Medulla oblongata (tissue), 1 donor: ENCODE measurements around the gene KISS1R.
"Not testable (repeated sequence)": the region's sequence is repeated elsewhere in the genome, so short reads cannot be mapped to it uniquely, and the experiment has no call there.

ENCODE experiments used
- DNase-seq: peaks from one replicate; pipeline ENCODE4 v3.0.0-alpha.2; 2015; ENCODE audit errors: extremely low spot score

KISS1R gene

DNA sequence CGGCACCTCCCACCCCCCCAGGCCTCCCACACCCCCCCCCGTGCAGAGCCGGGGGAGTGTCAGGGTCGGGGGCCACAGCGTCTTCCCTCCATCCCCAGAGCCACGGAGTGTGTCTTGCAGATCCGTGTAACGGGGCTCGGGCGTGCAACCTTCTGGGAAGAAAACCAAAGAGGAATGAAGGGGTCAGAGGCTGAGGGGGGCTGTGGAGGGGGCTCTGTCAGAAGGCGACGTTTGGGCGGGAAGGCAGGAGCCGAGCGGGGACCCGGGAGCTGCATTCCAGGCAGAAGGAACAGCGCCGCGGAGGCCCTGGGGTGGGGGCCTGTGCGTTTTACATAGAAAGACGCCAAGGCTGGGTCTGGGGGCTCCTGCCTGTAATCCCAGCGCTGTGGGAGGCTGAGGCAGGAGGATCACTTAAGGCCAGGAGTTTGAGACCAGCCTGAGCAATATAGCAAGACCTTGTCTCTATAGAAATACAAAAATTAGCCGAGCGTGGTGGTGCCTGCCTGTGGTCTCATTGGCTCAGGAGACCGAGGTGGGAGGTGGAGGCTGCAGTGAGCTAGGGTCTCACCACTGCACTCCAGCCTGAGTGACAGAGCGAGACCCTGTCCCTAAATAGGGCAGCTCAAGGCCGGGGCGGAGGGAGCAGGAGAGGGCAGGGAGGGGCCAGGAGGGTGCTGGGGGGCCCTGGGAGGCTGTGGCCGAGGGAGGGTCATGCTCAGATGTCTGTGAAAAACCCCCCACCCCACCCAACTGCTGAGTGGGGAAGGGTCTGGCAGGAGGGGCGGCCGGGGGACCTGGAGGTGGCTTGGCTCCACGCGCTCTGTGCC lies 36.5 kb downstream of the KISS1R start:
- no peak for DNase-seq

DNA sequence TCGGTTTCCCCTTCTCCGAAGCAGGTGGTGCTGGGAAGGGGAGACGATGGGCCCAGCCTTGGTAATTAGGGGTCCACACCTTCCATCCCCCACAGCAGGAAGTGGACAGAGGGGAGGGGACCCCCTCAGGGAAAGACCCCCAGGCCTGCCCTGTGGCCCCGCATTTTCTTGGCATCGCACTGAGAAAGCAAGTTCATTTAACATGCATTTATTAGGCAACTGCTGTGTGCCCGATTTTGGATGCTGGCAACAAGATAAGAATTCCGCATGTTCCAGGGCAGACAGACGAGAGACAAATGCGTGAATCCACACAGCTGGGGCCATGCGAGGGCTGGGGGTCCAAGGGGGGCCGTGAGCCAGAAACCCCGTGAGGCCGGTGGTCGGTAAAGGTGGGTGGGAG lies 37.1 kb downstream of the KISS1R start:
- no peak for DNase-seq

DNA sequence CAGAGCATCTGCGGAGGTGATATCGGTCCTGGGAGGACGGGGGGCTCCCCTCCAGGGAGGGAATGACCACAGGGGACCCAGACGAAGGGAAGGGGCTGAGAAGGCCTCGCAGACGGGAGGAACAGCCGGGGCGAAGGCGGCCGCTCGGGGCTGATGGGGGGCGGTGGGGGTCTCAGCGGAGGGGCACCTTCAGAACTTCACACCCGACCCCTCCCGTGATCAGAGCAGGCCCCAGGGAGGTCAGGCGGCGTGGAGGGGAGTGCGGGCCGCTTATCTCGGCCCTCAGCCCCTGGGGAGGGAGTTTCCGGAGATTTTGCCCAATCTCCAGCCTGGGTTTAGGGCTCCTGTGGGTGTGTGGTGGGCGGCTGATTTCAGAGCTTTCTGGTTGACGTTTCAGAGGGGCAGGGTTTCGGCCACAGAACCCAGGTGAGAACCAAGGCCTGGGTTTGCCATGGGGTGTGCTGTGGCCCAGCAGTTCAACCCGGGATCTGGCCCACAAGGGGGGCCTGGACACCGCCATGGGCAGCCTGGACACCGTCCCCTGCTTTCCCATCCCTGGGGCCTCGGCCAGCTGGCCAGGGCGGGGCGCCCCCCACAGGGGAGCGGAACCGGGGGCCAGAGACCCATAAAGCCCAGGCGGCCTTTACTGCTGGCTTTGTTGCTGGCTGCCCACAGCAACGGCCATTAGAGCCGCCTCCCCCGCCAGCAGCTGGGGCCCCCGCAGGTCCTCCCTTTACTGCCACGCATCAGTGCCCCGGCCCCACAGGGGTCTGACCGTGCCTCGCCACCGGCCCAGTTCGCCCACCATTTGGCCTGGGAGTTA lies 37.8 kb downstream of the KISS1R start:
- DNase-seq, result no peak

DNA sequence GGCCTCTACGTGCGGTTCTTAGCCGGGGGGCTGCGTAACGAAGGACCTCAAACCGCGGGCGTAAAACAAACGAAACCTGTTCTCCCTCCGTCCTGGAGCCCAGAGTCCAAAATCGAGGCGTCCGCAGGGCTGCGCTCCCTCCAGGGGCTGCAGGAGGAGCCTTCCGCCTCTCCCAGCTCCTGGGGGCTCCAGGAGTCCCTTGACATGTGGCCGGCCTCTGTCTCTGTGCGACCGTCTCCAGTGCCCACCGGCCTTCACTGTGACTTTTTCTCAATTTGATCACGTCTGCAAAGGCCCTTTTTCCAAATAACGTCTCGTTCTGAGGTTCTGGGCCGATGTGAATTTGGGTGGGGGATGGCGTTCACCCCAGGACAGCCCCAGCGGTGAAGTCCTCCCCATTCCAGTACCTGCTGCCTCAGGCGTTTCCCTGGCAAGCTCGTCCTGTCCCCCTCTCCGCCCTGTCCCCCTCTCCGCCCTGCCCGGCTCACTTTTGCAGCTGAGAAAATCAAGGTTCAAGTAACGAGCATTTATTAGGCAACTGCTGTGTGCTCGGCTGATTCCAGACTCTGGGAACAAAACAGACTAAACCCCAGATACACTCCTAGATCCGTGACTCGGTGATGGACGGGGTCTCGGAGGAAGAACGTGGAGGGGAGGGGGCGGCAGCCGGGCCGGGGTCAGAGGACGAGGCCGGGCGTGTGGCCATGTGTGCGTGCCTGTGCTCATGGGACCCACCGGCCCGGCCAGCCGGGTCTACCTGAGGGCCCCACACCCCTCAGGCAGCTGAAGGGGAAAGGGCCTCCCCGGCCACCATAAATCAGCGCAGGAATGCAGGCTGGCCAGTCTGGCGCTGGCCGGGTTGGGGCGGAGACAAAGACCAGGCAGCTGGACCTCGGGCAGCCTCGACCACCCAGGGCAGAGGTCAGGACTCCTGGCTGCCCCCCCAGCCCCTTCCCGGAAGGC lies 39.0 kb downstream of the KISS1R start:
- no peak for DNase-seq

DNA sequence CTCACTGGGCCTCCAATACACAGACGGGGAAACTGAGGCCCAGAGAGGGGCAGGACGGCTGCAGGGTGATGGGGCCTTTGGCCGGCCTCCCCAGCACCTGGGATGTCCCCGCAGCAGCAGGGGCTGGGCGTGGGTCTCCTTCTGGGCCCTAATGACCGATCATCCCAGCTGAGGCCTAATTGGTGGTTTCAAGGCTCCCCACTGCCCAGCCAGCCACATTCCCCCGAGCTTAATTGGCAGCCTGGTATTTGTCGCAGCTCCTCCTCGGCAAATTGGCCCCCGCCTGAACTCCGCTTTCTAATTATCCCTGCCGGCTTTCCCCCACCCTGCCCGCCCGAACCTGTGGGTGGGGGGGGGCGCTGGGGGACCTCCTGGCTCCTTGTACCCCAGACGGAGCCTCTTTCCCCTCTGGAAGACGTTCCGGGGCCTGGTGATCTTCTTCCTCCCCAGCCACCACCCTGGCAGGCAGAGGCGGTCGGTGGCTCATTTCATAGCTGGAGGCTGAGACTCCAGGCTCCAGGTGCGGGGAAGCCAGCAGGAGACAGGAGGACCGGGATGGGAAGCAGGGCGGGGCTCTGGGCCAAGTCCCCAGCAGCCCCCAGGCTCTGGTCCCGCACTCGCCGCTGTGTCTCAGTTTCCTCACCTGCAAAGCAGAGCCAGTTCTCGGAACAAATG lies 39.8 kb downstream of the KISS1R start:
- DNase-seq, result no peak

DNA sequence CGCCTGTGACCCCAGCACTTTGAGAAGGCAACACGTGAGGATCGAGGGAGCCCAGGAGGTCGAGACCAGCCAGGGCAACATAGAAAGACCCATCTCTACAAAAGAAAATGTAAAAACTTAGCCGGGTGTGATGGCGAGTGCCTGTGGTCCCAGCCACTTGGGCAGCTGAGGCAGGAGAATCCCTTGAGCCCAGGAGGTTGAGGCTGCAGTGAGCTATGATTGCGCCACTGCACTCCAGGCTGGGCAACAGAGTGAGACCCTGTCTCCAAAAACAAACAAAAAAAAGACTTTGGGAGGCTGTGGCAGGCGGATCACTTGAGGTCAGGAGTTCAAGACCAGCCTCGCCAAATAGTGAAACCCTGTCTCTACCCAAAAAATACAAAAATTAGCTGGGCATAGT lies 40.4 kb downstream of the KISS1R start:
- not testable (repeated sequence) for DNase-seq

DNA sequence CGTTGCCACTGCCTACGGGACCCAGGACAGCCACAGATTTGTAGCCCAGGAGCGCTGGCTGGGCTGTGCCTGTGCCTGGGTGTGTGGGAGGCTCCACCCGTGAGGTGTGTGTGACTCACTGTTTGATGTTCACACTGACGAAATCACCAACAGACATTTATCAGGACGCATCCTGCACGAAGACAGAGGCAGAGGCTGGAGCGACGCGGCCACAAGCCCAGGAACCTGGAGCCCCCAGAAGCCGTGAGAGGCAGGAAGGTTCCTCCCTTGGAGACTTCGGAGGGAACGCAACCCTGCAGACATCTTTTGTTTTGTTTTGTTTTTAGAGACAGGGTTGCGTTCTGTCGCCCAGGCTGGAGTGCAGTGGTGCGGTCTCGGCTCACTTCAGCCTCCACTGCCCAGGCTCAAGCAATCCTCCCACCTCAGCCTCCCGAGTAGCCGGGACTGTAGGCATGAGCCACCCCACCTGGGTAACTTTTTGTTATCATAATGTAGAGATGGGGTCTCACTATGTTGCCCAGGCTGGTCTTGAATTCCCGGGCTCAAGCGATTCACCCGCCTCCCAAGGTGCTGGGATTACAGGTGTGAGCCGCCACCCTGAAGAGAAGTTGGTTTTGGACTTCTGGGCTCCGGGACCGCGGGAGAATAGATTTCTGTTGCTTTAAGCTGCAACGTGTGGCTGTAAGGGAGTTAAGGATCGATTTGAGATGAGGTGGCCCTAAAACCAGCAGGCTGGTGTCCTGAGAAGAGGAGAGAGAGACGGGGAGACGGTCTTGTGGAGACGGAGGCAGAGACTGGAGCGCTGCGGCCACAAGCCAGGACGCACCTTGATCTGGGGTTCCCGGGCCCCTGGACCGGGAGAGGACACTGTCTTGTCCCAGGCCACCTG lies 42.1 kb downstream of the KISS1R start:
- DNase-seq, result no peak

DNA sequence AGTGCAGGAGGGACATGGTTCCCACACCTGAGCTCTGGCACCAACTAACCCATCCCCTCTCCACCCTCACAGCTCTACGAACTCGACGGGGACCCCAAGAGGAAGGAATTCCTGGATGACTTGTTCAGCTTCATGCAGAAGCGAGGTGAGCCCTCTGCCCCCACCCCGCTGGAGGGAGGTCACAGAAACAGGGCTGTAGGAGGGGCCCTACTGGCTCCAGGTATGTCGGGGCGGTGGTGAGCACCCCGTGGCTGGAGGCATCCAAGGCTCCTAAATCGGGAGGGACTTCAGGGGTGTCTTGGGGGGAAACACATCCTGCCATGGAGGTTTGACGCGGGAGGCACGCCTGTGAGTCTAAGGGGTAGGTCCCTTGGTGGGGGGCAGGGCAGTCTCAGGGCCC lies 42.9 kb downstream of the KISS1R start:
- no peak for DNase-seq

DNA sequence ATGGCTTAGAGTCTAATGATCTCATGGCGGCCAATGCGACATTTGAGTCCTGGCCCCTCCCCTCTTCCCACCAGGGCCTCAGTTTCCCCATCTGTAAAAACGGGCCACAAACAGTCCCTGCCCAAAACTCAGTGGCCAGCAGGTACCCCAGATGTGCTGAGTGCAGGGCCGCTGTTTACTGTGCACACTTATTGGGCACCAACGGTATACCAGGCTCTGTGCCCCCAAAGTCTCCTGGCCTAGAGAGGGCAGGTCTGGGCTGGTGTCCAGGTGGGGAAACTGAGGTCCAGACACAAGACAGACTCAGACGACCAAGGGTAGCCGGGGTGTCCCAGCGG lies 43.4 kb downstream of the KISS1R start:
- no peak for DNase-seq

DNA sequence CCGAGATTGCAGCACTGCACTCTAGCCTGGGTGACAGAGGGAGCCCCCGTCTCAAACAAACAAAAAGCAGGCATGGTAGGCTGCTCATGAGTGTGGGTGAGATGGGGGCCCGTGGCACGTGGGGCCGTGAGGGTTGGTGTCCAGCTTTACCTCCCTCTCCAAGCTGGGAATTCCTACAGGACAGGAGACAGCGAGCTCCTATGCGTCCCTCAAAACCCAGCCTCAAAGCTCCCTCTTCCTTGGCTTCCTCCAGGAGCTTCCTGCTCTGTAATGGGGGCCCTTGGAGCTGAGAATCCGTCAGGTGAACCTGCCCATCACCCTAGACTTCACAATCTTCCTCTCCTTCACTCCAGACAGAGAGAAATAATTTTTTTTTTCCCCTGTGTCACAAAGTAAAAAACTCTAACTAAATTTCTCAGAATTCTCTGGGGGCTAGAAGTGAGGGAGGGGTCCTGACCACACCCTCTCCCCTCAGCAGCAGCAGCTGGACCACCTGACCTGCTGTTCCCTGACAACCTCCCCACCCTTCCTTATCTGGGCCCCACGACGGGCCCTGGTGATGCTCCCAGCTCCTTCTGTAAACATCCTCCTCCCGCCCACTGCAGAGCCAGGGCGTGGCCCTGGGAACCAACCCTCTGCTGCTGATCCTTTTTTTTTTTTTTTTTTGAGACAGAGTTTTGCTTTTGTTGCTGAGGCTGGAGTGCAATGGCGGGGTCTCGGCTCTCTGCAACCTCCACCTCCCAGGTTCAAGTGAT lies 44.9 kb downstream of the KISS1R start:
- no peak for DNase-seq

DNA sequence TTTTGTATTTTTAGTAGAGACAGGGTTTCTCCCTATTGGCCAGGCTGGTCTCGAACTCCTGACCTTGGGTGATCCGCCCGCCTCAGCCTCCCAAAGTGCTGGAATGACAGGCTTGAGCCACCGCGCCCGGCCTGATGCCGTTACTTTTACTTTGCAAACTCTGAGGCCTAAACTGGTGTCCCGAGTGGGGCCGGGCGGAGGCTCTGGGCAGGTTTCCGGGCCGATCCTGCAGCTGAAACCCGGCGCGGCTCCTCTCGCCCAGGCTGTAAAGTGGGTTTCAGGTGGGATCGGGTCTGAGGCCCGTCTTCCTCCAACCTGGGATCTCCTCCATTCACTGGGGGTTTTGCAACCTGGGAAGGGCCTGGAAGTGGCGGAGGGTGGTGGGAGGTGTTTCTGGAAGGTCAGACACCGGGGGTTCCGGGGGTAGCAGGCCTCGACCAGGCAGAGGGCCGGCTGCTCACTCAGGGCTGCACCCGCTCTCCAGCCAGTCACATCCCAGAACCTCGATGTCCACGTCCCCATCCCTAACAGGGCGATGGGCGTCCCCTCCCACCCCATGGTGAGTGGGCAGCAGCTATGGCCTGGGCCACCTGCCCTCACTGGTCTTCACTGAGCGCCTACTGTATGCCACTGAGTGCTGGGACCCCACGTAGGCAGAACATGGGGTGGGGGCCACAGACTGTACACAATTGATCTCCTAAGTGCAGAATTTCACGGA lies 45.7 kb downstream of the KISS1R start:
- DNase-seq, result no peak

DNA sequence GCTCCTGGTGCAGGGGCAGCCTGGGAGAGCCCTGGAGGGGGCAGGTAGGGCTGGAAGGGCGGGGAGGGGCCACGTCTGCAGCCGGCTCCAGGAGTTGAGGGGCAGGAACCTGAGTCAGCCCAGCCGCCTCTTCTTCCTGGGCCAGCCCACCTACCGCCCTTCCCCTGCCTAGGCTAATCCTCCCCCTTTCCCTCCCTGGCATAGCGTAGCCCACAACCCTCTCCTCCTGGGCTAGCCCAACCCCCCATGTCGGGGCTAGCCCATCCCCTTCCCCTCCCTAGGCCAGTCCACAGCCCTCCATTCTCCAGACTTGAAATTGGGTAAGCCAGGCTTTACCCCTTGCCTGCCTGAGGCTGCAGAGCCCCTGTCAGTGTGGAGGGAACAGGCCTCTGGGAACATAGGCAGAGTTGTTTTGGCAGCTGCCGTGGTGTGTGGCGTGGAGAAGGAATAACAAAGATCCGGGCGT lies 46.4 kb downstream of the KISS1R start:
- no peak for DNase-seq

DNA sequence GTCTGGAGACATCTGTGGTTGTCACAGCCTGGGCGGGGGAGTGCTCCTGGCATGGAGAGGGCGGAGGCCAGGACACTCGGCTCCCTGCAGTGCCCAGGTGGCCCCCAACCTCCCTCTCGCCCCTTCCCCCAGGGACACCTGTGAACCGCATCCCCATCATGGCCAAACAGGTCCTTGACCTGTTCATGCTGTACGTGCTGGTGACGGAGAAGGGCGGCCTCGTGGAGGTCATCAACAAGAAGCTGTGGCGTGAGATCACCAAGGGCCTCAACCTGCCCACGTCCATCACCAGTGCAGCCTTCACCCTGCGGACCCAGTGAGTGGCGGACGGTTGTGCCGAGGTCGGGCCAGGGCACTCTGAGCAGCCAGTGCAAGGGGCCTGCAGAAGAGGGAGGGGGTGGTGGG lies 47.0 kb downstream of the KISS1R start:
- no peak for DNase-seq

DNA sequence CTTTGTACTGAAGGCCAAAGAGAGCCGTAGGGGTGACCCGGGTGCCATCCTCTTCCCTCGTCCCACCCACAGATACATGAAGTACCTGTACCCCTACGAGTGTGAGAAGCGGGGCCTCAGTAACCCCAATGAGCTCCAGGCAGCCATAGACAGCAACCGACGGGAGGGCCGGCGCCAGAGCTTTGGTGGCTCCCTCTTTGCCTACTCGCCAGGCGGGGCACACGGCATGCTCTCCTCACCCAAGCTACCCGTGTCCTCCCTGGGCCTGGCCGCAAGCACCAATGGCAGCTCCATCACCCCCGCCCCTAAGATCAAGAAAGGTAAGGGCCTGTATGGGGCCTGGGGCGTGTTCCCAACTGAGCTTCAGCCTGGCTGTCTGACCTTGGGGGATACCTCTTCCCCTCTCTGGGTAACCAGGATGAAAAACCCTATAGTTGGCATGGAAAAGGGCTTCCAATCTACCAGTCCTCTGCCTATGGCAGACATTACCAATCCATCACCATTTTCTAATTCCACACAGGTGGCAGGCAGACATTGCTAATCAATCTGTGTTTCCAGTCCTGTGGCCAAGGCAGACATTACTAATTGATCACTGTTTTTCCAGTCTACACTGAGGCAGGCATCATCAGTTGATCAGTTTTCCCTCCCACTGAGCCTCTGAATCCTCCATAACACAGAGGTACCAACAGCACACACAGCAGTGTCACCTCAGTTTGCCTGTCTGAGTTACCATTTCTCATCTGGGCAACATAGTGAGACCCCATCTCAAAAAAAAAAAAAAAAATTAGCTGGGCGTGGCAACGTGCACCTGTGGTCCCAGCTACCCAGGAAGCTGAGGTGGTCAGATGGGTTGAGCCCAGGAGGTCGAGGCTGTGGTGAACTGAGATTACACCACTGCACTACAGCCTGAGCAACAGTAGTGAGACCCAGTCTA lies 47.9 kb downstream of the KISS1R start:
- no peak for DNase-seq

DNA sequence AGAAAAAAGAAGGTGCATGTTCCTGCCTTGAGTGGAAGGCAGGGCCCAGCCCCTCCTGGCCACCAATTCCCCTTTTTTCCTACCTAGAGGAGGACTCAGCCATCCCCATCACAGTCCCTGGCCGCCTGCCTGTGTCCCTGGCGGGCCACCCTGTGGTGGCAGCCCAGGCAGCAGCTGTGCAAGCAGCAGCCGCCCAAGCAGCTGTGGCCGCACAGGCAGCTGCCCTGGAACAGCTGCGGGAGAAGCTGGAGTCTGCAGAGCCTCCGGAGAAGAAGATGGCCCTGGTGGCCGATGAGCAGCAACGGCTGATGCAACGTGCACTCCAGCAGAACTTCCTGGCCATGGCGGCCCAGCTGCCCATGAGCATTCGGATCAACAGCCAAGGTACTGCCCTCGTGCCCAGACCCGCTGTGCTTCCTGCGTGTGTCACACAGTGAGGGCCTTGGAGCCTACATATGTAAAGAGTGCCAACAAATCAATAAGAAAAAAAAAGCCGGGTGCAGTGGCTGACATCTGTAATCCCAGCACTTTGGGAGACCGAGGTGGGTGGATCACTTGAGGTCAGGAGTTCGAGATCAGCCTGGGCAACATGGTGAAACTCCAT lies 49.5 kb downstream of the KISS1R start:
- DNase-seq, result no peak
